Camera-type eye (tissue), 1 donor: Measurements from ENCODE around the gene TRPM4. TPM values are rescaled to one million over a fixed set of nuclear protein-coding genes. Genes with fewer than 3 reads are reported as not detected.

Source experiments
- total RNA-seq: library from RNA; depleted of rRNA; stranded (reverse); fragments of >200 nt; gene quantifications from one replicate; pipeline ENCODE4 v1.2.3, GENCODE V29; 2014

Gene TRPM4
- total RNA-seq: 16.3 TPM

DNA sequence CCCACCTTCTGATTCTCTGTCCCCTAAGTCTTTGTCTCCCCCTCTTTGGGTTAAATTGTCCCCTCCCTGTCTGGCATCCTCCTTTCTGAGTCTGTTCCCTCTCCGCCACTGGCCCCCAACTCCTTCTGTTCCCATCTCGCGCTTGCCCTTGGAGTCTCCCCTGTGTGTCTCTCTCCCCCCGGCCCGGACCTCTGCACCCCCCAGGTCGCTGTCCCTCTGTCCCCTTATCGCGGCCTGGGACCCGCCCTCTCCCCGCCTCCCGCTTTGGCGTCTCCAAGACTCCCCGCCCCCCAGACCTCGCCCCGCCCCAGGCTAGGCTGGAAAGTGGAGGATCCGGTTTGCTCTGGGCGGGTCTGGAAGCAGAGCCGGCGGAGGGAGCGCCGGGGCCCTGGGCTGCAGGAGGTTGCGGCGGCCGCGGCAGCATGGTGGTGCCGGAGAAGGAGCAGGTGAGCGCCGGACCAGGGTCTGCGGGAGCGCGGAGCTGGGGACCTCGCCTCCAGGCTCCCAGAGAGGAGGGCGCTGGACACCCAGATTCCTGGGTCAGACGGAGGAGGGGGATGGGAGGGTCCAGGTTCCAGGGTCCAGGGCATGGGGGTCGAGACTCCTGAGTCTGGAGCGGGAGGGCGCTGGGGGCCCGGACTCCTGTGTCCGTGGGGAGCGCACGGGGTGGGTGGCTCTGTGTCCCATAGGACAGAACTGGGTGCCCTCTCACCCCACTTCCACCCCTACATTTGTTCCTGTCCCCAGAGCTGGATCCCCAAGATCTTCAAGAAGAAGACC lies at the start of gene TRPM4:
TRPM4 (plus strand) TSS at position 348 of the 780 bp plus-strand sequence; CDS start at position 423, 75 bp downstream.

DNA sequence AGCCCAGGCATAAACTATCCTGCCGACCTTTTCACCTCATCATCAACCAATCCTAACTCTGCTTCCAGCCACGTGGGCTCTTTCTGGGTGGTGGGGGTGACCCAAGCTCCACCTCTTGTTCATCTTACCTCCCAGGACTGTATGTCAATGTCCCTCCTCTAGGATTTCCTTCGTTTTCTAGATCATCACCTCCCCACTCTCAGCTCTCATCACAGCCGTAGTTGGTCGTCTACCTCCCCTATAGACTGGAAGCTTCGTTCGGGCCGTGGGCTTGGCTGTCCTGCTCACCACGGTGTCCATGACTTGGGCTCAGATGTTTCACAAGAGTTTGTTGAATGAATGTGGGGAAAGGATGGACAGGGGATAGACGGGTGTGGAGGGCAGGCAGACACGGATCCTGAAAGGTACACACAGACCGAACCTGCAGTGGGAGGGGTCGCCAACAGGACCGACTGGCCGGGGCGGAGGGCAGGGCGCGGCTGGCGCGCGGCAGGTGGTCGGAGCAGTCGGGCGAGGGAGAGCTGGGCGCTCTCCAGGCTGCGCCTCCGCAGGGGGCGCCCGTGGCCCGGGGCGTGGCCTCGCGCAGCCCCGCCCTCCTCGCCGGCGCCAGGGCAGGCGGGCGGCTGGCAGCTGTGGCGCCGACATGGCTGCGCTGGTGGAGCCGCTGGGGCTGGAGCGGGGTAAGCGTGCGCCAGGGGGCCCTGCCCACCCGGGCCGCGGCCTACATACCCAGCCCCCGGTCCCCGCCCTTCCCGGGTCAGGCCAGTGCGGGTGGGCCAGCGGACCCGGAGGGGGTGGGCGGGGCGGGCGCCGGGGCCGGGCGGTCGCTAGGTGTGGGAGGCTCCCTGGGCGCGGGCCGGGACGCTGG lies 43.6 kb upstream of the TRPM4 start, which contains the start of gene LIN7B:
LIN7B (plus strand) TSS at position 609 of the 868 bp plus-strand sequence; CDS start at position 644, 35 bp downstream.

GRCh38 chr19:49118565-49119410 lies 38.8 kb upstream of the TRPM4 start, which contains the start of gene C19orf73:
Gene C19orf73, minus strand, starts transcription at chr19:49119143. Its CDS starts 121 bp downstream, at chr19:49119022.

DNA sequence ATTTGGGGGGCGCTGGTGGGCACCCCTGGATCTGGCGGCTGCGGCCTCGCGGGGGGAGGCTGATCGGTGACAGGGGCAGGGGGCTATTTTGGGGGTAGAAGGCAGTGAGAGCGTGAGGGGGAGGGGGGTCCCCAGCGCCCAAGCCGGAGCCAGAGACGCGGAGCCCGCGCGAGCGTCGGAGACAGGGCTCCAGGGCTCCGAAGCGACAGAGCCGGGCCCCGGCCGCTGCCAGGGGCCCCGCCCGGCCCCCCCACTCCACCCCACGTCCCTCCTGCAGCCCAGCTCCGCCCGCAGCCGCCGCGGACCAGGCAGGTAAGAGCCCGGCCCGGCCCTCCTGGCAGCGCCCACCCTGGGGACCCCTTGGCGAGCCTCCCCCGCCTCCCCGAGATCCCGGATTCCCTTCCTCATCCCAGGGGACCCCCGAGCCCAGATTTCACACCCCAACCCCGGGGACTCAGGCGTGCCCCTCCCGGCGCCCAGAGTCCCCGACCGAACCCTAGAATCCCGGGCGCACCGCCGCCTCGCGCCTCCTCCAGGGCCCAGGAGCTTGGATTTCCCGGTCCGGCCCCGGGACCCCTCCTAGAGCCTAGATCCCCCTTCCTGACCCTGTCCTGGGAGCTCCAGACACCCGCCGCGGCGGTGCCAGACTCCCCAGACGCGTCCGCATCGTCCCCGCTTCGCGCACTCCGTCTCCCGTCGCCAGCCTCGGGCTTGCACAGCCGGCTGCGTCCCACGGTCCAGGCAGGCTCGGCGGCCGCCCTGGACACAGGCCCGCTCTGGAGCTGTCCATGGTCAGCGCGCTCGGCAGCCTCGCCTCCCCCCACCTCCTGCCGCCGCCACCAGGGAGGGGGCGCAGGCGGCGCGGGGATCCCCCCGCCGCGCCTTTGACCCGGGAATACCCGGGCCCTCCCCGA lies 37.9 kb upstream of the TRPM4 start, which contains the start of gene PPFIA3:
PPFIA3 (plus strand) TSS at position 134 of the 914 bp plus-strand sequence. CDS start 8,330 bp downstream, outside the sequence.

GRCh38 chr19:49155005-49155819 lies 2.4 kb upstream of the TRPM4 start, which contains the start of gene HRC:
Gene HRC, minus strand, starts transcription at chr19:49155396. Its CDS starts 159 bp downstream, at chr19:49155237.

Other genes starting within 250 kb of the TRPM4 start
- gene DHDH, start 224.1 kb upstream of the TRPM4 start, total RNA-seq: not detected
- gene BAX, start 202.9 kb upstream of the TRPM4 start, total RNA-seq: 24.8 TPM
- 1,146 TPM for gene FTL, start 192.5 kb upstream of the TRPM4 start, total RNA-seq
- 47.8 TPM for gene GYS1, start 164.5 kb upstream of the TRPM4 start, total RNA-seq
- 93.5 TPM for gene RUVBL2, start 163.9 kb upstream of the TRPM4 start, total RNA-seq
- not detected for gene LHB, start 140.7 kb upstream of the TRPM4 start, total RNA-seq
- not detected for gene CGB3, start 133.5 kb upstream of the TRPM4 start, total RNA-seq
- not detected for gene CGB2, start 125.9 kb upstream of the TRPM4 start, total RNA-seq
- gene CGB1, start 120.9 kb upstream of the TRPM4 start, total RNA-seq: not detected
- not detected for gene CGB5, start 113.9 kb upstream of the TRPM4 start, total RNA-seq
- not detected for gene CGB8, start 108.7 kb upstream of the TRPM4 start, total RNA-seq
- gene CGB7, start 100.0 kb upstream of the TRPM4 start, total RNA-seq: not detected
- 0.93 TPM for gene NTF4, start 93.0 kb upstream of the TRPM4 start, total RNA-seq
- 0.22 TPM for gene KCNA7, start 85.1 kb upstream of the TRPM4 start, total RNA-seq
- gene SNRNP70, start 72.3 kb upstream of the TRPM4 start, total RNA-seq: 301 TPM
- gene LIN7B, start 43.4 kb upstream of the TRPM4 start, total RNA-seq: 12.2 TPM
- 2.0 TPM for gene C19orf73, start 38.6 kb upstream of the TRPM4 start, total RNA-seq
- 27.9 TPM for gene PPFIA3, start 38.2 kb upstream of the TRPM4 start, total RNA-seq
- gene HRC, start 2.4 kb upstream of the TRPM4 start, total RNA-seq: 18.6 TPM
- 0.93 TPM for gene SLC6A16, start 167.4 kb downstream of the TRPM4 start, total RNA-seq
- gene CD37, start 177.6 kb downstream of the TRPM4 start, total RNA-seq: 4.7 TPM
- gene TEAD2, start 204.6 kb downstream of the TRPM4 start, total RNA-seq: 29.5 TPM
- gene DKKL1, start 206.1 kb downstream of the TRPM4 start, total RNA-seq: not detected
- gene KASH5, start 230.5 kb downstream of the TRPM4 start, total RNA-seq: 0.27 TPM